ENCODE results near the gene MOV10L1.
"Not testable (repeated sequence)": the region's sequence is repeated elsewhere in the genome, so short reads cannot be mapped to it uniquely, and the experiment has no call there.

Gene MOV10L1

DNA sequence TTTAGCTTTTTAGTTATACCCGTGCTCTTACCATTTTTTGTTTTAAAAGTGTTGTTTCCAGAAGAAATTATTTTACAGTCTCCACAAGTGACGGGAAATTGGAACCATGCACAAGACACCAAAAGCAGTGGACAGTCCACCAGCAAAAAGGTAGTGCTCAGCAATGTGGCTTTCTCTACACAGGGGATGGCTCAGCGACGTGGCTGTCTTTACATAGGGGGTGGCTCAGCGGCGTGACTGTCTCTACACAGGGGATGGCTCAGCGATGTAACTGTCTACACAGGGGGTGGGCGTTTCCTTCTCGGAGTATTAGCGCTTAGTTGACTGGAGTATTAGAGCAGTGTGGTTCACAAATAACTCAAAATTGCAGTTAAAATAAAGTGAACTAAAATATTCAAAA, 44.7 kb downstream of the MOV10L1 start:
- no peak for DNase-seq

DNA sequence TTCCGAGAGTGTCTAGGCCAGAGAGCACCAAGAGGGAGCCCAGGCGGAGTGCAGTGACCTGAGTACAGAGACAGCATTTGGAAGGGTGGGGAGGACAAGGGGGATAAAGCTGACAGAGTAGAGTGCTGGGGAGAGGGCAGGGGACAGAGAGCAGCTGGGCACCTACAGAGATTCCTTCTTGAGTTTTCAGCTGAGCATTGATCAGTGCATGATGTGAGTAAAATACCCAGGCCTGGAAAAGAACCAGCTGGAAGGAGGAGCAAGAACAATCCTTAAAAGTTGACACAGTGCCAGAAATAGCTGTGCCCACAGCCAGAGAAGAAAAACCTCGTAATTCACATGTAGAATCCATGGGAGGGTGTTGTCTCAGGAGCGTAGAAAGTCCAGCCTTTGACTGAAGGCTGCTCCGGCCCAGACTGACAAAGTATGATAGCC, 46.8 kb downstream of the MOV10L1 start:
- DNase-seq = no peak

GRCh38 chr22:50137277-50137676, 47.5 kb downstream of the MOV10L1 start:
- DNase-seq = not testable (repeated sequence)

GRCh38 chr22:50138041-50138440, 48.2 kb downstream of the MOV10L1 start:
- DNase-seq = no peak

GRCh38 chr22:50138988-50139387, 49.2 kb downstream of the MOV10L1 start:
- DNase-seq = no peak

DNA sequence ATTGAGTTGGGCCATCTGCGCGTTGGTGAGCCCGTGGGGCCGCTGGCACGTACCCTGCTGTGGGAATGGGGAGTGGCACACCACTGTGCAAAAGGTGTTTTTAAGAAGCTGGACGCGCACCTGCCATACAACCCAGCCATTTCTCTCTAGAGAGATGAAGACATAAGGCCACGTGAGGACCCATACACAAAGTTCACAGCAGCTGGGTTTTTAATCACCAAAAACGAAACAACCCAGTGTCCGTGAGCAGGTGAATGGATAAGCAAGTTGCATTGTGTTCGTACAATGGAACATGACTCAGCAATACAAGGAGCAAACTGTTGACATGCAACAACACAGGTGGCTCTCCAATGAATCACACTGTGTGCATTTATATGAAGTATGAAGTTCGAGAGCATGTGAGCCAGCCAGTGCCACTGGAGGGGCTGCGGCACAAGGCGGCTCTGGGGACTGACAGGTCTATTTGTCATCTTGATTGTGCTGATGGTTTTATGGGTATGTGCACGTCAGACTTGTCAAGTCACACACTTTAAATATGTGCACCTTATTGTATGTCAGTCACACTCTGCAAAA, 50.1 kb downstream of the MOV10L1 start:
- DNase-seq = no peak

- DNase-seq = no peak
Measured at GRCh38 chr22:50140615-50141014, 50.8 kb downstream of the MOV10L1 start.

- no peak for DNase-seq
Measured at GRCh38 chr22:50141462-50141861, 51.7 kb downstream of the MOV10L1 start.

- no peak for DNase-seq
Measured at GRCh38 chr22:50141891-50142363, 52.1 kb downstream of the MOV10L1 start.

- no peak for DNase-seq
Measured at GRCh38 chr22:50143096-50143495, 53.3 kb downstream of the MOV10L1 start.

DNA sequence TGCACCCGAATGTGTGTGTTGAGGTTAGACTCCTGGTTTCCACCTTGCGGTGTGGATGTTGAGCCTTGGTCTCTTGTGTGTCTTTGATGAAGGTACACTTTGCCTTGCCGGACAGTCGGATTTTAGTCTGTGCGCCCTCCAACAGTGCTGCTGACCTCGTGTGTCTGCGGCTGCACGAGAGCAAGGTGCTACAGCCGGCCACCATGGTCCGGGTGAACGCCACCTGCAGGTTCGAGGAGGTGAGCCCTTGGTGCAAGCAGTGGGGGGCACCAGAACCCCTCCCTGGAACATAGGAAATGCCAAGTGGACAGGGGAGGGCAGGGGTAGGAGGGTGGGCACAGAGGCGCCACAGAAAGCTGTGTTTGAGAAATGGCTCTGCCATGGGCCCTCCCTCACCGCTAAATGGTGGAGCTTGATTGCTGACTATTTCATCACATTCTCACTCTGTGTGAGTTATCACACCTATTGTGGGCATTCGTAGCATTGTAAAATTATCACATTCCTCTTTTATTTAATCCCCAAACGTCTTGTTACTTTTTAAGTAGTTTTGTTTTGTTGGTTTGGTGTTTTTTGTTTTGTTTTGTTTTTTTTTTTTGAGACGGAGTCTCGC, 54.3 kb downstream of the MOV10L1 start:
- DNase-seq = no peak

- DNase-seq = no peak
Measured at GRCh38 chr22:50145721-50146438, 56.1 kb downstream of the MOV10L1 start.

DNA sequence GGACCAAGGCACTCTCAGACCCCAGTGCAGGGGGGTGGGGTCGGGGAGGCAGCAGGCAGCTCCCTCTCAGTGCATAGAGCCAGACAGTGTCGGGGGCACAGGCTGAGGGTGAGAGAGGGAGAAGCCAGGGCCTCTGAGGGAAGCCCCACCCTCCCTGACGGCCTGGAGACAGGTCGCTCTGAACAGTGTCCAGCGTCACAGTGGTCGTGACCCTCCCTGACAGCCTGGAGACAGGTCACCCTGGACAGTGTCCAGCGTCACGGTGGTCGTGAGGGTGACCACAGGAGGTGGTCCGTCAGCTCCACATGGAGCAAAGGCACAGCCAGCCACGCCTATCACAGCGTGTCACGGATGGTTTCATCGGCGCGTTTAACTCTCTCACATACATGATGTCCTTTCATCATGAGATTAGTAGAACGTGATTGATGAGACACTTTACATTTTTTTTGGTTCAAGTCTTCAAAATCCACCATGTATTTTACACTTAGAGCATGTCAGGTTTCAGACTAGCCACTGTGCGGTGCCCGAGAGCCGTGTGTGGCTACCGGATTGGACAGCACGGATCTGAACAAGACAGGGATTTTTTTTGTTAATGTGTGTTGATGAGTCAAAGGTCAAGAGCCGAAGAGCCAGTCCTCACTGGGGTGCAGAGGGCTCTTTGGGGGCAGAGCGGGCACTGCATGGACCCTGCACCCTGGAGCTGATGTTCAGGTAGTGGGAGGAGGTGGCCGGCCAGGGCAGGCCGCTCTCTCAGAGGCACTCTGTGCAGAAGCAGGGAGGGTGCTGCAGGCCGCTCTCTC, 56.8 kb downstream of the MOV10L1 start:
- peak in 49 of 58 donors; percentile 16 to 75 (median 49) for DNase-seq

GRCh38 chr22:50147258-50148165, 57.7 kb downstream of the MOV10L1 start:
- DNase-seq = not testable (repeated sequence)

DNA sequence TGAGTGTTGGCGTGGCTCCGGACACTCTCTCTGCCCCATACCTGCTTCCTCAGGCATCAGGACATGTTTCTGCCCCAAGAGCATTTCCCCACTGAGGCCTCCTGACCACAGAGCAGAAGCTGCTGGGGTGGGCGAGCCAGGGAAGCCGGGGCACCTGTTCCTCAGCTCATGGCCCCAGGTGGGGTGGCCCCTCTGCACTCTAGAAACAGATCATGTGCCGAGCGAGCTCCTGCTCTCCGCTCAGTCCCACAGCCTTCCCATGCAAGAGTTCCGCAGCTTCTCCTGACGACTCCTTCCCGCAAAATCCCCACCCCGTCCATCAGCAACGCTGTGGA, 58.3 kb downstream of the MOV10L1 start:
- DNase-seq = no peak

GRCh38 chr22:50148991-50149721, 59.4 kb downstream of the MOV10L1 start:
- peak in 8 of 58 donors; percentile 8 to 45 (median 24) for DNase-seq

- DNase-seq = no peak
Measured at GRCh38 chr22:50150161-50151129, 60.6 kb downstream of the MOV10L1 start.

Measured in anterior cingulate cortex (tissue), 58 donors.